A673 (cell line): ENCODE results near the gene ZP2.

ENCODE experiments used
- CTCF ChIP-seq: fragments of 300-800, 200-600 bp; sonication (generic); conservative IDR thresholded peaks from 2 replicates; pipeline ENCODE4 v1.5.1; 2017; ENCODE audit warnings: low read depth, mild to moderate bottlenecking, antibody characterized with exemption, low read length, moderate library complexity, mixed read lengths
- EZH2 ChIP-seq: fragments of 200-600 bp; sonication (generic); IDR thresholded peaks from 2 replicates; pipeline ENCODE4 v1.6.1; 2017; ENCODE audit warnings: borderline replicate concordance, low read depth, mild to moderate bottlenecking, mixed read lengths, antibody characterized with exemption, low read length; ENCODE audit not compliant: poor library complexity, severe bottlenecking

GRCh38 chr16:21167360-21167759 is 44.0 kb downstream of the ZP2 start:
- TF ChIP-seq CTCF, result no peak
- TF ChIP-seq EZH2, result no peak
